IMR-90 (cell line): ENCODE results near the gene RERE. TPM values are rescaled to one million over a fixed set of nuclear protein-coding genes. Genes with fewer than 3 reads are reported as not detected.
A peak's percentile ranks its signal among the peaks of the same experiment; 100 is the strongest.

Source experiments
- ATAC-seq: fragments of 200-7000 bp; cut with Tn5 transposase; 2 replicates; pipeline ENCODE4 v1.9.1; 2020; ENCODE audit warnings: low read depth, mild to moderate bottlenecking, moderate library complexity
- BruUV-seq: library from RNA; stranded (reverse); fragments of 400-500 nt; replicated peaks from 2 replicates; lab custom pipeline; 2021; lab: Mats Ljungman, UMichigan
- CTCF ChIA-PET: fragments of 300-600 bp; formaldehyde crosslinking; extraction: SDS; loops from one replicate; lab custom pipeline; 2021; ENCODE audit warnings: antibody characterized with exemption; lab: Yijun Ruan, JAX
- POLR2A ChIA-PET: fragments of 300-600 bp; sonication (Branson Sonifier 250); formaldehyde crosslinking; loops from one replicate; lab custom pipeline; 2022; ENCODE audit warnings: antibody characterized with exemption; ENCODE audit not compliant: unreplicated experiment; lab: Charles Lee
- DNase-seq: peaks from one replicate; pipeline ENCODE4 v3.0.0; 2013
- H2AFZ ChIP-seq: replicated peaks from 2 replicates; pipeline ENCODE3; 2013; ENCODE audit warnings: low read length, mild to moderate bottlenecking; ENCODE audit not compliant: poor library complexity
- H2AK5ac ChIP-seq: 2 replicates; pipeline ENCODE4 v1.6.1; 2013; ENCODE audit warnings: low read depth, low read length, inconsistent platforms
- H2AK9ac ChIP-seq: replicated peaks from 2 replicates; pipeline ENCODE3; 2013; ENCODE audit warnings: mild to moderate bottlenecking, low read depth, low read length, moderate library complexity; ENCODE audit not compliant: poor library complexity
- H2BK120ac ChIP-seq: 2 replicates; pipeline ENCODE4 v1.6.1; 2013; ENCODE audit warnings: low read depth, low read length, inconsistent platforms
- H2BK15ac ChIP-seq: 3 replicates; pipeline ENCODE4 v1.6.1; 2013; ENCODE audit warnings: low read depth, low read length, inconsistent platforms
- H2BK20ac ChIP-seq: 2 replicates; pipeline ENCODE4 v1.6.1; 2013; ENCODE audit warnings: low read depth, mild to moderate bottlenecking, inconsistent platforms, low read length, moderate library complexity
- H2BK5ac ChIP-seq: 2 replicates; pipeline ENCODE4 v1.6.1; 2013; ENCODE audit warnings: mild to moderate bottlenecking, low read depth, low read length, inconsistent platforms; ENCODE audit not compliant: poor library complexity, severe bottlenecking
- H3K14ac ChIP-seq: replicated peaks from 2 replicates; pipeline ENCODE4 v1.6.1; 2013; ENCODE audit warnings: low read depth, low read length, inconsistent platforms
- H3K18ac ChIP-seq: 2 replicates; pipeline ENCODE4 v1.6.1; 2013; ENCODE audit warnings: low read depth, low read length, control low read depth
- H3K23ac ChIP-seq: 2 replicates; pipeline ENCODE4 v1.6.1; 2013; ENCODE audit warnings: low read depth, low read length, inconsistent platforms
- H3K27ac ChIP-seq: 2 replicates; pipeline ENCODE4 v1.5.1; 2013; ENCODE audit warnings: mild to moderate bottlenecking, control low read depth, low read length; ENCODE audit not compliant: insufficient read depth
- H3K27me3 ChIP-seq: 2 replicates; pipeline ENCODE4 v1.6.1; 2013; ENCODE audit warnings: low read length; ENCODE audit not compliant: control insufficient read depth, insufficient read depth
- H3K36me3 ChIP-seq: 2 replicates; pipeline ENCODE4 v1.6.1; 2013; ENCODE audit warnings: low read length, mixed read lengths; ENCODE audit not compliant: control insufficient read depth, insufficient read depth
- H3K4ac ChIP-seq: 2 replicates; pipeline ENCODE4 v1.6.1; 2013; ENCODE audit warnings: low read depth, low read length, inconsistent platforms
- H3K4me1 ChIP-seq: 2 replicates; pipeline ENCODE4 v1.6.1; 2013; ENCODE audit warnings: low read length, mixed read lengths; ENCODE audit not compliant: control insufficient read depth, insufficient read depth
- H3K4me2 ChIP-seq: 2 replicates; pipeline ENCODE4 v1.6.1; 2013; ENCODE audit warnings: low read depth, mild to moderate bottlenecking, control low read depth, low read length, moderate library complexity
- H3K4me3 ChIP-seq: 2 replicates; pipeline ENCODE4 v1.5.1; 2013; ENCODE audit warnings: low read depth, mild to moderate bottlenecking, control low read depth, low read length, moderate library complexity; ENCODE audit not compliant: insufficient read depth
- H3K56ac ChIP-seq: 2 replicates; pipeline ENCODE4 v1.6.1; 2013; ENCODE audit warnings: low read length, inconsistent platforms; ENCODE audit not compliant: insufficient read depth; ENCODE audit errors: extremely low read depth
- H3K79me1 ChIP-seq, 2 experiments: 2 replicates each; pipeline ENCODE4 v1.6.1; 2013; ENCODE audit warnings: low read length in 2 of 2, inconsistent platforms in 1 of 2, low read depth in 1 of 2
- H3K9ac ChIP-seq: 2 replicates; pipeline ENCODE4 v1.6.1; 2013; ENCODE audit warnings: low read depth, low read length, control low read depth
- H3K9me1 ChIP-seq: 2 replicates; pipeline ENCODE4 v1.6.1; 2013; ENCODE audit warnings: low read length, inconsistent platforms; ENCODE audit not compliant: insufficient read depth
- H3K9me3 ChIP-seq: 2 replicates; pipeline ENCODE4 v1.6.1; 2013; ENCODE audit warnings: low read length; ENCODE audit not compliant: control insufficient read depth, insufficient read depth
- H4K20me1 ChIP-seq: 2 replicates; pipeline ENCODE4 v1.6.1; 2013; ENCODE audit warnings: low read length, inconsistent platforms; ENCODE audit not compliant: insufficient read depth
- H4K5ac ChIP-seq: 2 replicates; pipeline ENCODE4 v1.6.1; 2013; ENCODE audit warnings: mild to moderate bottlenecking, low read depth, low read length, control low read depth
- H4K8ac ChIP-seq, 2 experiments: 2 replicates each; pipeline ENCODE4 v1.6.1; 2013; ENCODE audit warnings: low read depth in 2 of 2, low read length in 2 of 2, control low read depth in 1 of 2, inconsistent platforms in 1 of 2
- H4K91ac ChIP-seq: 2 replicates; pipeline ENCODE4 v1.6.1; 2013; ENCODE audit warnings: low read depth, low read length, inconsistent platforms; ENCODE audit not compliant: insufficient read depth
- BHLHE40 ChIP-seq: fragments of 150-350 bp; IDR thresholded peaks from 2 replicates; pipeline ENCODE4 v1.6.1; 2016; ENCODE audit warnings: mild to moderate bottlenecking, low read depth, low read length
- CEBPB ChIP-seq: IDR thresholded peaks from 2 replicates; pipeline ENCODE4 v1.6.1; 2012; ENCODE audit warnings: low read depth, low read length, improper control_type of control experiment
- CHD1 ChIP-seq: IDR thresholded peaks from 2 replicates; pipeline ENCODE4 v1.6.1; 2012; ENCODE audit warnings: low read depth, low read length, improper control_type of control experiment
- ELK1 ChIP-seq: fragments of 150-350 bp; IDR thresholded peaks from 2 replicates; pipeline ENCODE4 v1.6.1; 2016; ENCODE audit warnings: low read depth, mild to moderate bottlenecking, low read length, moderate library complexity, borderline replicate concordance
- FOS ChIP-seq: fragments of 150-350 bp; IDR thresholded peaks from 2 replicates; pipeline ENCODE4 v1.6.1; 2016; ENCODE audit warnings: low read depth, low read length
- MAFK ChIP-seq: IDR thresholded peaks from 2 replicates; pipeline ENCODE4 v1.6.1; 2012; ENCODE audit warnings: low read depth, low read length, improper control_type of control experiment
- MAZ ChIP-seq: IDR thresholded peaks from 2 replicates; pipeline ENCODE4 v1.6.1; 2012; ENCODE audit warnings: low read depth, mild to moderate bottlenecking, low read length, improper control_type of control experiment, moderate library complexity, borderline replicate concordance
- MXI1 ChIP-seq: IDR thresholded peaks from 2 replicates; pipeline ENCODE4 v1.6.1; 2012; ENCODE audit warnings: low read depth, mild to moderate bottlenecking, low read length, moderate library complexity, borderline replicate concordance
- NFE2L2 ChIP-seq: fragments of 150-350 bp; IDR thresholded peaks from 2 replicates; pipeline ENCODE4 v1.6.1; 2016; ENCODE audit warnings: low read depth, mild to moderate bottlenecking, low read length
- POLR2A ChIP-seq: IDR thresholded peaks from 2 replicates; pipeline ENCODE4 v1.6.1; 2012; ENCODE audit warnings: mild to moderate bottlenecking, low read depth, low read length
- RAD21 ChIP-seq: IDR thresholded peaks from 2 replicates; pipeline ENCODE4 v1.6.1; 2012; ENCODE audit warnings: low read length, improper control_type of control experiment
- RCOR1 ChIP-seq: IDR thresholded peaks from 2 replicates; pipeline ENCODE4 v1.6.1; 2012; ENCODE audit warnings: mild to moderate bottlenecking, low read length, improper control_type of control experiment; ENCODE audit not compliant: insufficient replicate concordance
- RFX5 ChIP-seq: IDR thresholded peaks from 2 replicates; pipeline ENCODE4 v1.8.0; 2012; ENCODE audit warnings: low read depth, mild to moderate bottlenecking, low read length, moderate library complexity
- SMC3 ChIP-seq: fragments of 150-350 bp; IDR thresholded peaks from 2 replicates; pipeline ENCODE4 v1.6.1; 2016; ENCODE audit warnings: low read depth, mild to moderate bottlenecking, antibody characterized with exemption, low read length, moderate library complexity
- dilution Hi-C: fragments of 300-500 bp; cut with HindIII; formaldehyde crosslinking; loops from one replicate; pipeline ENCODE4 v1.14.3; 2018; ENCODE audit warnings: low sequenced_read_pairs; ENCODE audit not compliant: unreplicated experiment
- in situ Hi-C: fragments of 300-500 bp; cut with MboI; formaldehyde crosslinking; loops from 3 replicates; pipeline ENCODE4 v1.14.3; 2019; ENCODE audit warnings: low sequenced_read_pairs, inconsistent platforms, mixed read lengths
- intact Hi-C: fragments of 100-400 bp; cut with micrococcal nuclease; formaldehyde crosslinking; loops from 2 replicates; pipeline ENCODE4 v1.10.0; 2022
- polyA plus RNA-seq, 3 experiments: library from polyadenylated mRNA; depleted of rRNA; stranded (reverse); fragments of >200 nt; gene quantifications; 2 replicates each; pipeline ENCODE4 v1.2.3, GENCODE V29; 2012; ENCODE audit warnings: low replicate concordance in 1 of 3
- total RNA-seq: library from RNA; depleted of rRNA; stranded (reverse); fragments of >200 nt; gene quantifications from 2 replicates; pipeline ENCODE4 v1.2.3, GENCODE V29; 2012
- TF ChIP-seq, protein P1 (sequence below): fragments of 150-350 bp; IDR thresholded peaks from 2 replicates; pipeline ENCODE4 v1.6.1; 2017; ENCODE audit warnings: mild to moderate bottlenecking, antibody characterized with exemption, low read length, low read depth
- TF ChIP-seq, protein P2 (sequence below): conservative IDR thresholded peaks from 2 replicates; pipeline ENCODE4 v1.5.1; 2012; ENCODE audit warnings: mild to moderate bottlenecking, low read depth, low read length, improper control_type of control experiment

The RERE gene
- total and polyA plus RNA-seq, 2 of the 4 experiments (the other 2 are of a cell fraction), result 11.5 to 25.1 TPM

DNA sequence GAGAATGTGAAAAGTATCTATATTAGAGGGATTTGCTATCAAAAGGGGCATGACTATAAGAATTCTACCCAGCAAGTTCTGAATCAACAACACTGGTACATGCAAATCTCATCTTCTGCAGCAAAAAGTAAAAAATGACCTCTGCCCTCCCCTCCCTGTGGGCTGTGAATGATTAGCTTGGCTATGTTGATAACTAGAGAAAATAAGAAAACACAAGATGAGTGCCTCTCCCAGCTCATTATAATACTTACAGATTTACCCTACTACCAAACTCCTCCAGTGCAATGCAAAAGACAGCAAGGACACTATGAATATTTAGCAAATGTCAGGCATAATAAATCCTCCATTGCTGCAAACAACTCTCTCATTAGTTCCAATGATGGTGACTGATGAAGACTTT, 397.1 kb downstream of the RERE start:
- CTCF ChIA-PET, result interaction anchor here (0.6 to 3.7 kb wide), 2 partner anchors 11 to 17 kb away, joined by 4 to 17 read pairs; no protein-coding TSS in a partner anchor

More for the DNA sequence above, 397.1 kb downstream of the RERE start:
- Histone ChIP-seq H3K36me3 (peaks cover 23% of the 10 kb centered on the region), H4K20me1 (peaks cover 55% of the 10 kb centered on the region), H3K4me3 (peak overlapping the region; percentile 73), H2BK20ac (no peak overlapping the region), H2BK120ac (no peak overlapping the region), H3K9me3 (no peaks in the 10 kb centered on the region), H2BK5ac (peak overlapping the region; percentile 22), H4K8ac (0 out of 4 replicates have a peak overlapping the region, but pooled peaks have one; percentile 2), H3K27me3 (no peaks in the 10 kb centered on the region), H3K4me1 (peaks cover 23% of the 10 kb centered on the region), H2BK15ac (0 out of 3 replicates have a peak overlapping the region, but pooled peaks have one; percentile 12), H3K27ac (peak overlapping the region; percentile 82; the same call in 1 of the 2 replicates), H2AFZ (no peak overlapping the region), H4K5ac (no peak overlapping the region), H3K9ac (peak overlapping the region; percentile 100), H3K4ac (0 out of 2 replicates have a peak overlapping the region, but pooled peaks have one; percentile 10), H2AK9ac (no peak overlapping the region), H4K91ac (no peak overlapping the region), H3K4me2 (peak overlapping the region; percentile 60), H3K9me1 (peaks cover 19% of the 10 kb centered on the region), H3K14ac (peak overlapping the region; percentile 0; the same call in 1 of the 2 replicates), H2AK5ac (peak overlapping the region; percentile 27; the same call in 1 of the 2 replicates), H3K18ac (no peak overlapping the region), H3K23ac (peak overlapping the region; percentile 77; the same call in 1 of the 2 replicates), H3K79me1 (peaks cover 14 to 72% of the 10 kb centered on the region in 2 experiments), H3K56ac (peak overlapping the region; percentile 27; the same call in 1 of the 2 replicates)
- TF ChIP-seq RAD21, result no peak
- TF ChIP-seq MXI1, result no peak
- TF ChIP-seq SMC3, result no peak
- TF ChIP-seq CHD1, result no peak
- TF ChIP-seq BHLHE40, result no peak
- TF ChIP-seq FOS, result no peak
- no peak for TF ChIP-seq POLR2A
- no peak for TF ChIP-seq RFX5
- TF ChIP-seq, protein P1, sequence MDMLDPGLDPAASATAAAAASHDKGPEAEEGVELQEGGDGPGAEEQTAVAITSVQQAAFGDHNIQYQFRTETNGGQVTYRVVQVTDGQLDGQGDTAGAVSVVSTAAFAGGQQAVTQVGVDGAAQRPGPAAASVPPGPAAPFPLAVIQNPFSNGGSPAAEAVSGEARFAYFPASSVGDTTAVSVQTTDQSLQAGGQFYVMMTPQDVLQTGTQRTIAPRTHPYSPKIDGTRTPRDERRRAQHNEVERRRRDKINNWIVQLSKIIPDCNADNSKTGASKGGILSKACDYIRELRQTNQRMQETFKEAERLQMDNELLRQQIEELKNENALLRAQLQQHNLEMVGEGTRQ, result no peak
- no peak for TF ChIP-seq CEBPB
- TF ChIP-seq, protein P2, sequence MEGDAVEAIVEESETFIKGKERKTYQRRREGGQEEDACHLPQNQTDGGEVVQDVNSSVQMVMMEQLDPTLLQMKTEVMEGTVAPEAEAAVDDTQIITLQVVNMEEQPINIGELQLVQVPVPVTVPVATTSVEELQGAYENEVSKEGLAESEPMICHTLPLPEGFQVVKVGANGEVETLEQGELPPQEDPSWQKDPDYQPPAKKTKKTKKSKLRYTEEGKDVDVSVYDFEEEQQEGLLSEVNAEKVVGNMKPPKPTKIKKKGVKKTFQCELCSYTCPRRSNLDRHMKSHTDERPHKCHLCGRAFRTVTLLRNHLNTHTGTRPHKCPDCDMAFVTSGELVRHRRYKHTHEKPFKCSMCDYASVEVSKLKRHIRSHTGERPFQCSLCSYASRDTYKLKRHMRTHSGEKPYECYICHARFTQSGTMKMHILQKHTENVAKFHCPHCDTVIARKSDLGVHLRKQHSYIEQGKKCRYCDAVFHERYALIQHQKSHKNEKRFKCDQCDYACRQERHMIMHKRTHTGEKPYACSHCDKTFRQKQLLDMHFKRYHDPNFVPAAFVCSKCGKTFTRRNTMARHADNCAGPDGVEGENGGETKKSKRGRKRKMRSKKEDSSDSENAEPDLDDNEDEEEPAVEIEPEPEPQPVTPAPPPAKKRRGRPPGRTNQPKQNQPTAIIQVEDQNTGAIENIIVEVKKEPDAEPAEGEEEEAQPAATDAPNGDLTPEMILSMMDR, result no peak
- no peak for TF ChIP-seq RCOR1
- no peak for TF ChIP-seq NFE2L2
- TF ChIP-seq MAFK, result no peak
- no peak for TF ChIP-seq ELK1
- no peak for TF ChIP-seq MAZ
- no TSS peak for BruUV-seq
- intact Hi-C loops (loop anchor here (2.0 to 5.0 kb wide), 5 partner anchors 46 to 443 kb away; no protein-coding TSS in a partner anchor), in situ Hi-C loops (no loop called here), dilution Hi-C loops (no loop called here)
- ATAC-seq (no peak), DNase-seq (no peak)
- POLR2A ChIA-PET, result no interaction called here
